HEK293T (cell line): ENCODE results near the gene ZCWPW1.

Experiments used
- CTCF ChIA-PET: fragments of 350-600 bp; formaldehyde crosslinking; extraction: SDS; loops from one replicate; lab custom pipeline; 2021; ENCODE audit warnings: antibody characterized with exemption, inconsistent platforms; lab: Yijun Ruan, JAX
- POLR2A ChIA-PET: fragments of 350-600 bp; formaldehyde crosslinking; extraction: SDS; loops from one replicate; lab custom pipeline; 2020; ENCODE audit warnings: antibody characterized with exemption, inconsistent platforms; lab: Yijun Ruan, JAX
- DNase-seq: peaks from one replicate; pipeline ENCODE4 v3.0.0; 2012; ENCODE audit warnings: mixed read lengths; ENCODE audit errors: extremely low spot score
- ARNT ChIP-seq: fragments of 450-650 bp; IDR thresholded peaks from 2 replicates; pipeline ENCODE4 v1.6.1; 2017; ENCODE audit warnings: mild to moderate bottlenecking
- BHLHE40 ChIP-seq: fragments of 450-650 bp; IDR thresholded peaks from 2 replicates; pipeline ENCODE4 v1.6.1; 2016; ENCODE audit warnings: mild to moderate bottlenecking, moderate library complexity, borderline replicate concordance
- CTBP1 ChIP-seq: fragments of 450-650 bp; IDR thresholded peaks from 2 replicates; pipeline ENCODE4 v1.6.1; 2016; ENCODE audit warnings: borderline replicate concordance
- ELF4 ChIP-seq: fragments of 450-650 bp; IDR thresholded peaks from 2 replicates; pipeline ENCODE4 v1.6.1; 2017; ENCODE audit warnings: antibody characterized with exemption
- FOXA1 ChIP-seq: fragments of 450-650 bp; IDR thresholded peaks from 2 replicates; pipeline ENCODE4 v1.6.1; 2016; ENCODE audit warnings: mild to moderate bottlenecking
- FOXK2 ChIP-seq: fragments of 450-650 bp; IDR thresholded peaks from 2 replicates; pipeline ENCODE4 v1.6.1; 2016; ENCODE audit warnings: mild to moderate bottlenecking
- FOXM1 ChIP-seq: fragments of 450-650 bp; IDR thresholded peaks from 2 replicates; pipeline ENCODE4 v1.6.1; 2017; ENCODE audit warnings: mild to moderate bottlenecking, borderline replicate concordance
- HDGF ChIP-seq: fragments of 450-650 bp; IDR thresholded peaks from 2 replicates; pipeline ENCODE4 v1.6.1; 2017; ENCODE audit warnings: antibody characterized with exemption, borderline replicate concordance
- L3MBTL2 ChIP-seq: fragments of 450-650 bp; conservative IDR thresholded peaks from 2 replicates; pipeline ENCODE4 v1.6.1; 2016; ENCODE audit warnings: mild to moderate bottlenecking
- LEF1 ChIP-seq: fragments of 450-650 bp; IDR thresholded peaks from 2 replicates; pipeline ENCODE4 v1.6.1; 2017; ENCODE audit warnings: mild to moderate bottlenecking, borderline replicate concordance
- NFRKB ChIP-seq: fragments of 450-650 bp; IDR thresholded peaks from 2 replicates; pipeline ENCODE4 v1.6.1; 2016; ENCODE audit warnings: mild to moderate bottlenecking, moderate library complexity
- PKNOX1 ChIP-seq: fragments of 450-650 bp; IDR thresholded peaks from 2 replicates; pipeline ENCODE4 v1.6.1; 2016
- SP1 ChIP-seq: fragments of 450-650 bp; IDR thresholded peaks from 2 replicates; pipeline ENCODE4 v1.6.1; 2017
- SUZ12 ChIP-seq: fragments of 450-650 bp; IDR thresholded peaks from 2 replicates; pipeline ENCODE4 v1.6.1; 2016; ENCODE audit warnings: mild to moderate bottlenecking
- TARDBP ChIP-seq: fragments of 450-650 bp; IDR thresholded peaks from 2 replicates; pipeline ENCODE4 v1.6.1; 2016
- ZNF384 ChIP-seq: fragments of 450-650 bp; IDR thresholded peaks from 2 replicates; pipeline ENCODE4 v1.6.1; 2016

Gene ZCWPW1

GRCh38 chr7:100358027-100358856 lies 70.3 kb downstream of the ZCWPW1 start, which contains the start of gene PILRB:
Gene PILRB (plus strand): TSS chr7:100358117. CDS start chr7:100358303, 186 bp downstream.
- CTCF ChIA-PET, result no interaction called here
- TF ChIP-seq ELF4 (no peak), CTBP1 (no peak), SP1 (no peak), PKNOX1 (no peak), FOXM1 (no peak), ZNF384 (no peak), TARDBP (no peak), NFRKB (no peak), LEF1 (no peak), SUZ12 (no peak), FOXA1 (no peak), L3MBTL2 (no peak), ARNT (no peak), BHLHE40 (no peak), FOXK2 (no peak)
- no peak for DNase-seq
- POLR2A ChIA-PET, result no interaction called here

GRCh38 chr7:100357131-100357561 lies 71.4 kb downstream of the ZCWPW1 start:
- POLR2A ChIA-PET, result no interaction called here
- CTCF ChIA-PET, result no interaction called here
- no peak for DNase-seq
- TF ChIP-seq BHLHE40, result no peak
- TF ChIP-seq FOXM1, result no peak
- TF ChIP-seq TARDBP, result no peak
- TF ChIP-seq LEF1, result no peak
- TF ChIP-seq PKNOX1, result no peak
- TF ChIP-seq L3MBTL2, result no peak
- no peak for TF ChIP-seq ARNT
- no peak for TF ChIP-seq ZNF384
- TF ChIP-seq SP1, result no peak
- TF ChIP-seq HDGF, result no peak
- TF ChIP-seq CTBP1, result no peak
- TF ChIP-seq SUZ12, result no peak
- no peak for TF ChIP-seq ELF4

- ChIA-PET POLR2A (no interaction called here), CTCF (no interaction called here)
- no peak for TF ChIP-seq TARDBP
- no peak for TF ChIP-seq FOXM1
- TF ChIP-seq FOXK2, result no peak
- TF ChIP-seq PKNOX1, result no peak
- TF ChIP-seq CTBP1, result no peak
- TF ChIP-seq SP1, result no peak
- TF ChIP-seq ELF4, result no peak
- no peak for TF ChIP-seq L3MBTL2
- no peak for TF ChIP-seq NFRKB
- no peak for TF ChIP-seq LEF1
- TF ChIP-seq HDGF, result no peak
- TF ChIP-seq BHLHE40, result no peak
Measured at GRCh38 chr7:100356416-100357068, 72.0 kb downstream of the ZCWPW1 start.

DNA sequence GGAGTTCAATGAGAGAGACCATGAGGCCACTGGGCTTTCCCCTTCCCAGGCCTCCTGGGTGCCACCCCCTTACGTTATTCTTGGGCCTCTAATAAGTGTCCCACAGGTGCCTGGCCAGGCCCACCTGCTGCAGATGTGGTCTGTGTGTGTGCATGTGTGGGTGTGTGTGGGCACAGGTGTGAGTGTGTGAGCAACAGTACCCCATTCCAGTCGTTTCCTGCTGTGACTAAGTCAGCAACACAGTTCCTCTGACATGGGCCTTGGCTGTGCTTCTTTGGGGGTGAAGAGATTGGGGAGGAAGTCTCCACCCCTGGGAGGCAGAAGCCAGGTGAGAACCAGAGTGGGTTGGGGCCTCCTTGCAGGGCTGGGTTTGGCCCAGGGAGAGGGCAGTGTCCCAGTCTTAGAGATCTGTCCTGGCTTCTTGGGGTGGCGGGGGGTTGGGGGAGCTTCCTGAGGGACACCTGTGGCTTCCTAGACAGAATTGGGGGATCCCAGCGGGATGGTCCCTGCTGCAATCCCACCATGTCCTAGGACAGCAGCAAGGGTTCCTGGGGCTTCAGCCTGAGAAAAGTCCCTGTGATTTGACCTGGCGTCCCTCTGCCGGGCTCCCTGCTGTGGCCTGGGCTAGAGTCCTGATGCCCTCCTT lies 74.7 kb downstream of the ZCWPW1 start:
- no peak for DNase-seq
- CTCF ChIA-PET, result no interaction called here
- POLR2A ChIA-PET, result no interaction called here
- TF ChIP-seq FOXK2 (no peak), HDGF (no peak), SUZ12 (no peak), ARNT (no peak), FOXM1 (no peak), TARDBP (no peak), PKNOX1 (no peak), LEF1 (no peak), BHLHE40 (no peak), ZNF384 (no peak), SP1 (no peak), FOXA1 (no peak), L3MBTL2 (no peak)

More at GRCh38 chr7:100356416-100357068, 72.0 kb downstream of the ZCWPW1 start:
- DNase-seq, result no peak
